Fibroblast of lung (primary cell): ENCODE data around the gene ETS1. TPM values are rescaled to one million over a fixed set of nuclear protein-coding genes. Genes with fewer than 3 reads are reported as not detected.
A peak's percentile ranks its signal among the peaks of the same experiment; 100 is the strongest.

Source experiments
- DNase-seq, 2 donors: peaks; one replicate each; pipeline versions ENCODE4 v3.0.0 to v3.0.0-alpha.2; 2010; ENCODE audit warnings: low read depth in 2 of 2
- H2AFZ ChIP-seq: 2 replicates; pipeline ENCODE4 v1.5.1; 2012; ENCODE audit warnings: low read length, control low read depth, inconsistent platforms
- H3K27ac ChIP-seq: 2 replicates; pipeline ENCODE4 v1.5.1; 2011; ENCODE audit warnings: low read length, control low read depth; ENCODE audit not compliant: insufficient read depth
- H3K27me3 ChIP-seq: 2 replicates; pipeline ENCODE4 v1.5.1; 2011; ENCODE audit warnings: mild to moderate bottlenecking, low read length; ENCODE audit not compliant: control insufficient read depth, insufficient read depth
- H3K36me3 ChIP-seq: 2 replicates; pipeline ENCODE4 v1.5.1; 2011; ENCODE audit warnings: low read length; ENCODE audit not compliant: control insufficient read depth, insufficient read depth
- H3K4me1 ChIP-seq: 2 replicates; pipeline ENCODE4 v1.5.1; 2011; ENCODE audit warnings: low read length; ENCODE audit not compliant: control insufficient read depth, insufficient read depth; ENCODE audit errors: extremely low read depth
- H3K4me2 ChIP-seq: 2 replicates; pipeline ENCODE4 v1.5.1; 2011; ENCODE audit warnings: low read length, control low read depth; ENCODE audit not compliant: insufficient read depth; ENCODE audit errors: extremely low read depth
- H3K4me3 ChIP-seq, 4 experiments: fragments of 200-600 bp in 1 of 4; sonication (generic) in 1 of 4; replicated peaks in 1 of 4; 2 replicates each; pipeline ENCODE4 v1.5.1; 2011 to 2016; ENCODE audit warnings: low read length in 4 of 4, low read depth in 3 of 4, mild to moderate bottlenecking in 3 of 4, control low read depth in 2 of 4, inconsistent platforms in 1 of 4, mixed read lengths in 1 of 4; ENCODE audit not compliant: insufficient read depth in 1 of 4; ENCODE audit errors: control extremely low read depth in 1 of 4
- H3K79me2 ChIP-seq: 2 replicates; pipeline ENCODE4 v1.5.1; 2012; ENCODE audit warnings: mild to moderate bottlenecking, low read length, inconsistent platforms; ENCODE audit not compliant: control insufficient read depth, insufficient read depth
- H3K9ac ChIP-seq: 2 replicates; pipeline ENCODE4 v1.5.1; 2011; ENCODE audit warnings: mild to moderate bottlenecking, low read length, control low read depth; ENCODE audit not compliant: insufficient read depth
- H3K9me3 ChIP-seq: 2 replicates; pipeline ENCODE4 v1.5.1; 2012; ENCODE audit warnings: low read depth, low read length; ENCODE audit not compliant: control insufficient read depth, insufficient read depth
- H4K20me1 ChIP-seq: 2 replicates; pipeline ENCODE4 v1.5.1; 2011; ENCODE audit warnings: low read length; ENCODE audit not compliant: control insufficient read depth, insufficient read depth; ENCODE audit errors: extremely low read depth
- EZH2 ChIP-seq: IDR thresholded peaks from 2 replicates; pipeline ENCODE4 v1.5.1; 2012; ENCODE audit warnings: low read length, control low read depth, mild to moderate bottlenecking; ENCODE audit errors: missing control alignments
- polyA plus RNA-seq, 2 donors: library from polyadenylated mRNA; depleted of rRNA in 1 of 2; stranded (reverse) in 1 of 2; unstranded in 1 of 2; fragments of >200 nt; gene quantifications; 2 replicates each; pipeline ENCODE4 v1.2.1, GENCODE V29; 2011 to 2012; ENCODE audit warnings: missing spikeins in 1 of 2
- total RNA-seq: library from RNA; depleted of rRNA; stranded (reverse); fragments of >200 nt; gene quantifications from 2 replicates; pipeline ENCODE4 v1.2.1, GENCODE V29; 2014
- TF ChIP-seq, protein P1 (sequence below), 2 donors: IDR thresholded peaks in 1 of 2; conservative IDR thresholded peaks in 1 of 2; 1 replicate in 1 of 2; 2 replicates in 1 of 2; pipeline ENCODE4 v1.5.1; 2011 to 2012; ENCODE audit warnings: low read length in 2 of 2, control low read depth in 1 of 2, inconsistent platforms in 1 of 2, low read depth in 1 of 2, mild to moderate bottlenecking in 1 of 2

Gene ETS1
- total and polyA plus RNA-seq, 2 donors (not counting 1 experiment from before 2014, with no cell fraction given) = 51.5 to 51.7 TPM

DNA sequence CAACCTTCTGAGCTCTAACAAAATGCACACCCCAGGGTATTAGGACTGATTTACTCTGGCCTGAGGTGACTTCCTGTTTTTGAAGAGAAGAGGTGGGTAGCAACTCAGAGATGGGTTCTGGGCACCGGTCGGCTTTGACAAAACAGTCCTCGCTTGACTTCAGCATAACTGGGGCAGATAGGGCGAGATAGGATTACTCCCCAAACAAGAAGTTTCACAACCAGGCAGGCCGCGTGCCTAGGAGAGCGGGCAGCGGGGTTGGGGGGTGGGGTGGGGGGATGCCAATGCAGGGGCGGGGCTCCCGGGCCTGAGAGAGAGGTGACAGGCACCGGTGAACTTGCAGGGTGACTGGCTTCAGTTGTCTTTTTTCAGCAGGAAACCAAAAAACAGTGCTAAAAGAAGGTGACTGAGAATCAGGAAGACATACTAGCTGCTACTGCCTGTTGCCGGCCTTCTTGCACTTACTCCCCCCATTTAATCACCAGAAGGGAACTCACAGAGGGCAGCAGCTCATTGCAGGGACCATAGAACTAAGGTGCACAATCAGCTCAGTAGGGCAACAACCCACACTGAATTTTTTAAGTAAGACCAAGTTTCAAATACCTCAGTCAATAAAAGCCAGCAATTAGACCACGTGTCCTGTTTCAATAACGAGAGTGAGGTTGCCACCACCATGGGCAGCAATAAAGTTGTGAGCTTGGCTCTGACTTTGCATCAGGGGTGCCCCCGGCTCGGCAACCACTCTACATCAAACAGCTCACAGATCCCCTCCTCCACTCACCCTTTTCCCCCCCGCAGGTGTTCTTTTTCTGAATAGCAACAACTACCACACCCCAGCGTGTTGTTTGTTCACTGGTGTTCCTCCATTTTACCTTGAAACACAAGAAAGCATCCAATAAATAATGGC, 37.2 kb upstream of the ETS1 start:
- no peak overlapping the region for H2AFZ ChIP-seq
- no peaks in the 10 kb centered on the region for H3K9me3 ChIP-seq
- no peak for DNase-seq
- no peaks in the 10 kb centered on the region for H3K36me3 ChIP-seq
- no peak overlapping the region for H3K4me2 ChIP-seq
- no peak overlapping the region for H3K4me3 ChIP-seq
- H3K79me2 ChIP-seq = no peaks in the 10 kb centered on the region
- H3K27me3 ChIP-seq = no peaks in the 10 kb centered on the region
- TF ChIP-seq, protein P1, sequence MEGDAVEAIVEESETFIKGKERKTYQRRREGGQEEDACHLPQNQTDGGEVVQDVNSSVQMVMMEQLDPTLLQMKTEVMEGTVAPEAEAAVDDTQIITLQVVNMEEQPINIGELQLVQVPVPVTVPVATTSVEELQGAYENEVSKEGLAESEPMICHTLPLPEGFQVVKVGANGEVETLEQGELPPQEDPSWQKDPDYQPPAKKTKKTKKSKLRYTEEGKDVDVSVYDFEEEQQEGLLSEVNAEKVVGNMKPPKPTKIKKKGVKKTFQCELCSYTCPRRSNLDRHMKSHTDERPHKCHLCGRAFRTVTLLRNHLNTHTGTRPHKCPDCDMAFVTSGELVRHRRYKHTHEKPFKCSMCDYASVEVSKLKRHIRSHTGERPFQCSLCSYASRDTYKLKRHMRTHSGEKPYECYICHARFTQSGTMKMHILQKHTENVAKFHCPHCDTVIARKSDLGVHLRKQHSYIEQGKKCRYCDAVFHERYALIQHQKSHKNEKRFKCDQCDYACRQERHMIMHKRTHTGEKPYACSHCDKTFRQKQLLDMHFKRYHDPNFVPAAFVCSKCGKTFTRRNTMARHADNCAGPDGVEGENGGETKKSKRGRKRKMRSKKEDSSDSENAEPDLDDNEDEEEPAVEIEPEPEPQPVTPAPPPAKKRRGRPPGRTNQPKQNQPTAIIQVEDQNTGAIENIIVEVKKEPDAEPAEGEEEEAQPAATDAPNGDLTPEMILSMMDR (conservative IDR thresholded peaks at IDR 0.05 in 1 of 2, IDR thresholded peaks at IDR 0.05 in 1 of 2; ENCODE audit: low read depth in 1 of 2, low read length in 2 of 2) = no peak
- TF ChIP-seq EZH2 = no peak
- H3K27ac ChIP-seq = no peak overlapping the region
- no peaks in the 10 kb centered on the region for H4K20me1 ChIP-seq
- peaks cover 8% of the 10 kb centered on the region for H3K4me1 ChIP-seq
- no peak overlapping the region for H3K9ac ChIP-seq

DNA sequence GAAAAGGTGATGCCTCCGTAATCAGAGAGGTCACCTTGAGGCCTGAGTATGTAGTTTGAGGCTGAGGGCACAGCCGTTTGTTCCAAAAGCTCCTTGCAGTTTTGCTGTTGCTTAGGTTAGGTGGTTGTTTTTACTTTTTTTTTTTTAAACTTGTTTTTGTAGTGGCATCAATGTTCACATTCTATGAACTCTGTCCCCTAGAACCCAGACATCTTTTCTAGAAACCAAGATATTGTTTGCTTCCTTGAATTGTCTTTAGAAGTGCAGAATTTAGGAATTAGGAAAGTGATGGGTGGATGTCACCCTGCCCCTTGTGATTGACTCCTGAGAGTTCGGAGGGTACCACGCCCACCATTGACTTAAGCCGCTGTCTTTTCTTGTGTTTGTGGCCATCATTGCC, 35.7 kb upstream of the ETS1 start:
- H3K36me3 ChIP-seq = no peaks in the 10 kb centered on the region
- no peak for TF ChIP-seq EZH2
- TF ChIP-seq, protein P1 (conservative IDR thresholded peaks at IDR 0.05 in 1 of 2, IDR thresholded peaks at IDR 0.05 in 1 of 2; ENCODE audit: low read depth in 1 of 2, low read length in 2 of 2) = no peak

DNA sequence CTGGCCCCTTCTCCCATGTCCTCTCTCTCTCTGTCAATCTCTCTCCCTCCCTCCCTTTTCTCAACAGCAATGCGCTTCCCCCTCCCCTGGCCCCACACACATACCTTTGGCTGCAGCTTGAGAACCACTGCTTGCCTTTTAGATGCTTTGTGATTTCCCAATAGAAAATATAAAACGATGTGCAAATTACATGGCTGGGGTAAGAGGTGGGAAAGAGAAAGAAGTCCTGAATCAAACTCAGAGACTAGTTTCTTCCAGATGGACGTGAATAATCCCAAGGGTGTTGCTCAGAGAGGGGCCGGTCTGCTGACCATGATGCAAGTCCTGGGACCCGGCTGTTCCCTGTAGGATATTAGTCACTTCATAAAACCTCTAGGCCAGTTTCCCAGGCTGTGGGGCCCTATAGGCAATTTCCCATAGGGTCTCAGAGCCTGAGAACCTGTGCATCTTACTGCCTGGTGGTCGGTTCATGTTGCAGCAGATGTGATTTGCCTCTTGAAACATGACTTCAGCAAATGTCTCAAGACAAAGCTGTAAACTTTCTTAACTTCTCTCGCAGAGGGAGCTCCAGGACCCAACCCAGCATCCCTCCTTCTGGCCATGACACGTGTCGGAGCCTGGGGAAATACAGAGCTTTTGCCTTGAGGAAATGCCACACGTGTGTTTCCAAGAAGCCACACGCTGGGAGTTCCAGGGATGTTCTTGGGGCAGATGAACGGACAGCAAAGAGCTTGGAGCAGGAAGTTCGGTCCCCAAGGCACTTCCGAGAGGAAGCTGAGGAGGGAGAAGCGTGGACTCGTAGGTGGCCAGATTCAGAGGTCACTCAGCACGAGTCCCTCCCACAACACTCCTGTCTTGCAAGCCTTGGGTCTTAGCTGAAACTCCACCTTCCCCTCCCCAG, 34.5 kb upstream of the ETS1 start:
- H3K9me3 ChIP-seq = no peaks in the 10 kb centered on the region
- no peak overlapping the region for H2AFZ ChIP-seq
- no peaks in the 10 kb centered on the region for H4K20me1 ChIP-seq
- no peak overlapping the region for H3K4me2 ChIP-seq
- TF ChIP-seq EZH2 = no peak
- TF ChIP-seq, protein P1 (conservative IDR thresholded peaks at IDR 0.05 in 1 of 2, IDR thresholded peaks at IDR 0.05 in 1 of 2; ENCODE audit: low read depth in 1 of 2, low read length in 2 of 2) = no peak
- peak; percentile 78 to 97 for DNase-seq
- no peak overlapping the region for H3K4me3 ChIP-seq
- no peaks in the 10 kb centered on the region for H3K27me3 ChIP-seq
- H3K36me3 ChIP-seq = no peaks in the 10 kb centered on the region
- H3K9ac ChIP-seq = no peak overlapping the region
- H3K79me2 ChIP-seq = no peaks in the 10 kb centered on the region
- H3K27ac ChIP-seq = no peak overlapping the region
- peaks cover 8% of the 10 kb centered on the region for H3K4me1 ChIP-seq

More for the DNA sequence above, 35.7 kb upstream of the ETS1 start:
- Histone ChIP-seq H3K9ac (no peak overlapping the region), H3K27ac (no peak overlapping the region), H3K79me2 (no peaks in the 10 kb centered on the region), H3K9me3 (no peaks in the 10 kb centered on the region), H4K20me1 (no peaks in the 10 kb centered on the region), H3K4me3 (no peak overlapping the region), H3K4me1 (peaks cover 8% of the 10 kb centered on the region), H2AFZ (no peak overlapping the region), H3K27me3 (no peaks in the 10 kb centered on the region), H3K4me2 (no peak overlapping the region)
- DNase-seq = no peak
